Measurements from ENCODE around the gene LCE1A.

- TF ChIP-seq CTCF (IDR thresholded peaks at IDR 0.05) (no peak), POLR2AphosphoS5 (IDR thresholded peaks at IDR 0.05; ENCODE audit: low read depth, low read length) (no peak), REST (IDR thresholded peaks at IDR 0.05; ENCODE audit: insufficient read depth in 1 of 2, low read depth in 2 of 2, low read length in 1 of 2) (no peak), TCF7L2 (IDR thresholded peaks at IDR 0.05; ENCODE audit: low read depth, low read length) (no peak)
Observed at GRCh38 chr1:152836870-152837269, 9.6 kb downstream of the LCE1A start.
